Esophagus squamous epithelium (tissue), 5 donors: ENCODE measurements around the gene STIL. TPM values are rescaled to one million over a fixed set of nuclear protein-coding genes. Genes with fewer than 3 reads are reported as not detected.

ENCODE experiments used
- DNase-seq: peaks from one replicate; lab custom pipeline; 2025; lab: John Stamatoyannopoulos, UW
- H3K27ac ChIP-seq, 4 donors: fragments of 200-600 bp; sonication (generic); one replicate each; pipeline ENCODE4 v1.5.1; 2016 to 2019; ENCODE audit warnings: mild to moderate bottlenecking in 1 of 4
- H3K27me3 ChIP-seq, 4 donors: fragments of 200-600 bp; sonication (generic); 1 replicate in 3 of 4; 2 replicates in 1 of 4; pipeline versions ENCODE4 v1.5.1 to v1.6.0; 2017 to 2021; ENCODE audit warnings: antibody characterized with exemption in 1 of 4
- H3K36me3 ChIP-seq, 3 donors: fragments of 200-600 bp; sonication (generic); one replicate each; pipeline ENCODE4 v1.5.1; 2016 to 2019
- H3K4me1 ChIP-seq, 3 donors: fragments of 200-600 bp; sonication (generic); one replicate each; pipeline ENCODE4 v1.5.1; 2017 to 2019
- H3K4me3 ChIP-seq, 4 donors: fragments of 200-600 bp; sonication (generic); 1 replicate in 3 of 4; 2 replicates in 1 of 4; pipeline ENCODE4 v1.5.1; 2016 to 2019; ENCODE audit warnings: mild to moderate bottlenecking in 2 of 4, moderate library complexity in 1 of 4
- H3K9me3 ChIP-seq, 3 donors: fragments of 200-600 bp; sonication (generic); one replicate each; pipeline ENCODE4 v1.5.1; 2016 to 2019
- POLR2A ChIP-seq, 4 donors: fragments of 450-650 bp; IDR thresholded peaks; one replicate each; pipeline ENCODE4 v1.6.1; 2017; ENCODE audit warnings: antibody characterized with exemption in 4 of 4, mild to moderate bottlenecking in 4 of 4, moderate library complexity in 3 of 4
- WGBS, 2 donors: methylation state at CpG; one replicate each; pipeline ENCODE4 v1.1.5; 2018; 5-methylcytosine and 5-hydroxymethylcytosine counted together
- intact Hi-C: fragments of 100-400 bp; cut with DNase I; formaldehyde crosslinking; loops from one replicate; pipeline ENCODE4 v1.15.0; 2022
- total RNA-seq, 4 donors: library from RNA; depleted of rRNA; stranded (reverse); fragments of >200 nt; gene quantifications; one replicate each; pipeline ENCODE4 v1.1.0, GENCODE V29; 2016
- TF ChIP-seq, protein P1 (sequence below), 6 experiments: fragments of 450-650 bp in 4 of 6; fragments of 200-600 bp in 2 of 6; sonication (generic) in 2 of 6; IDR thresholded peaks; one replicate each; pipeline ENCODE4 v1.5.1; 2016 to 2019; ENCODE audit warnings: antibody characterized with exemption in 6 of 6, mild to moderate bottlenecking in 4 of 6, moderate library complexity in 4 of 6
- donor health status: DM: yes; HTN: yes; CAD: no.

The STIL gene
- total RNA-seq, 4 donors from 2014 or later: 4.2 to 15.1 (median 6.8) TPM

DNA sequence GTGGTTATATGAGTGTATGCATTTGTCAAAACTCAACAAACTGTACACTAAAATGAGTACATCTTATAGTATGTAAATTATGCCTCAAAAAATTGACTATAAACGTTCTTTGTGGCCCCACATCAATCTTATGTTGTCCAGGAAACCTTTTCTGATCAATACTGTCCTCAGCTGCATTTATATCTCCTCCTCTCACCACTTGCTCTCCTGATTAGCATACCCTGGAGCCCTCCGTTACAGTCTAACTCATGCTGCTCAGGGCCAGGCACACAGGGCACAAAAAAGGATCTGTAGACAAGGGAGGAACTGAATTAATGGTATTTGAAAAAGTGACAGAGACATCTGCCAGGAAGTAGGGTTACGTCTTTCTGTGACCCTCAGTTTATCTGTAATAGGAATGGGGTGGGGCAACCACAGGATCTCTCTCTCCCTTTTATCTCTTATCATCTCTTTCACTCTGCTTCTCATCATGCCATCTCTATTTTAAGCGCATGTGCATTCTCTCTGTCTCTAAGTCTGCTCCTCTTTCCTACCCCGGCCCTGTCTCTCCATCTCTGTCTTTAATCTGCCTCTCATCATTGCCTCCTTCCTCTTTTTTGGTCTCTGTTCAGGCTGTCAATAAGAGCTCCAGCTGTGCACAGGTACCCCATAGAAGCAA, 74.9 kb downstream of the STIL start:
- Histone ChIP-seq H3K36me3 (no peaks in the 10 kb centered on the region), H3K4me1 (peaks cover 0 to 19% (median 0%) of the 10 kb centered on the region in 3 donors), H3K9me3 (no peaks in the 10 kb centered on the region), H3K27ac (no peak overlapping the region), H3K4me3 (no peak overlapping the region), H3K27me3 (peaks cover 0 to 78% (median 0%) of the 10 kb centered on the region in 4 donors)
- WGBS, 2 donors: 56 to 66% methylated on average over 5 of the region's 5 CpGs
- intact Hi-C loops: no loop called here
- TF ChIP-seq, protein P1, sequence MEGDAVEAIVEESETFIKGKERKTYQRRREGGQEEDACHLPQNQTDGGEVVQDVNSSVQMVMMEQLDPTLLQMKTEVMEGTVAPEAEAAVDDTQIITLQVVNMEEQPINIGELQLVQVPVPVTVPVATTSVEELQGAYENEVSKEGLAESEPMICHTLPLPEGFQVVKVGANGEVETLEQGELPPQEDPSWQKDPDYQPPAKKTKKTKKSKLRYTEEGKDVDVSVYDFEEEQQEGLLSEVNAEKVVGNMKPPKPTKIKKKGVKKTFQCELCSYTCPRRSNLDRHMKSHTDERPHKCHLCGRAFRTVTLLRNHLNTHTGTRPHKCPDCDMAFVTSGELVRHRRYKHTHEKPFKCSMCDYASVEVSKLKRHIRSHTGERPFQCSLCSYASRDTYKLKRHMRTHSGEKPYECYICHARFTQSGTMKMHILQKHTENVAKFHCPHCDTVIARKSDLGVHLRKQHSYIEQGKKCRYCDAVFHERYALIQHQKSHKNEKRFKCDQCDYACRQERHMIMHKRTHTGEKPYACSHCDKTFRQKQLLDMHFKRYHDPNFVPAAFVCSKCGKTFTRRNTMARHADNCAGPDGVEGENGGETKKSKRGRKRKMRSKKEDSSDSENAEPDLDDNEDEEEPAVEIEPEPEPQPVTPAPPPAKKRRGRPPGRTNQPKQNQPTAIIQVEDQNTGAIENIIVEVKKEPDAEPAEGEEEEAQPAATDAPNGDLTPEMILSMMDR (IDR thresholded peaks at IDR 0.05): no peak
- no peak for DNase-seq

DNA sequence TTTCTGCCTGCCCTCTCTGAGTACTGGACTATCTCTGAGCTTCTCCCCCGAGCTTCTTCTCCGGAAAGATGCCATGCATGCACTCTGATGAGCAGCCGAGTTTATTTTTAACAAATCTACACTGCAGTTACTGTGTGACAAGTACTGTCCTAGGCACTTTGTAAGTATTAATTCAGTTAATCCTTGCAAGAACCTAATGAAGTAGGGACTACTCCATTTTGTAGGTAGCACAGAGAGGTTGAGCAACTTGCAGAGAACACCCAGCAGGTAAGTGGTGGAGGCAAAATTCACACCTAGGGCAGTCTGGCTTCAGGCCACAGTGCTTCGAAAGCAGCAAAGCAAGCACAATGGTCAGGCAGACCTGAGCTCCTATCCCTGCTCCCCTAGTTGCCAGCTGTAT, 78.1 kb downstream of the STIL start:
- Histone ChIP-seq H3K9me3 (no peaks in the 10 kb centered on the region), H3K4me3 (no peak overlapping the region), H3K4me1 (peaks cover 9 to 39% (median 16%) of the 10 kb centered on the region in 3 donors), H3K36me3 (no peaks in the 10 kb centered on the region), H3K27me3 (peaks cover 5 to 78% (median 22%) of the 10 kb centered on the region in 4 donors), H3K27ac (peak overlapping the region in 2 of 4 donors; percentile 43 to 44)
- WGBS, 2 donors: 66 to 78% methylated on average over 3 to 4 of the region's 4 CpGs
- TF ChIP-seq POLR2A (IDR thresholded peaks at IDR 0.05): no peak
- intact Hi-C loops: no loop called here
- no peak for DNase-seq

DNA sequence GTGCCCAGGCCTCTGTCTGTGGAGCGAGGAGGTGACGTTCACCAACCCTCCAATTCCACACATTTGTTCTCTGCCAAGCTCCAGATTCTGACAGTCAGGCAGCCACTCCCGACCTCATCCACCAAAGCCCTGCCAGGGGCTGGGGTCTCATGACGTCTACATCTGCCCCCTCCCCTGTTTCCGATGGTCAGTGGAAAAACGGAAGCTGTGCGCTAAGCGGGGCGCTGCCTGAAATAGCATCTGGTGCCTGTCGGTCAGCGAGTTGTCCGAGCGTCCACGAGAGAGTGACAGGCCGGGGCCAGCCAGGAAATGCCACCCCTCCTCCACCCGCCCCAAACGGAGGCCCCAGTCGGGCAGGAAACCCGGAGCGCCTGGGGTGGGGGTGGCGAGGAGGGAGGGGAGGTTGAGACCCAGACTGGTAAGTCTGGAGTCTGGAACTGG, 78.7 kb downstream of the STIL start:
- no peak for DNase-seq
- Histone ChIP-seq H3K4me1 (peaks cover 9 to 44% (median 16%) of the 10 kb centered on the region in 3 donors), H3K27me3 (peaks cover 11 to 78% (median 28%) of the 10 kb centered on the region in 4 donors), H3K27ac (peak overlapping the region in 2 of 4 donors; percentile 43 to 69), H3K4me3 (no peak overlapping the region), H3K9me3 (no peaks in the 10 kb centered on the region), H3K36me3 (no peaks in the 10 kb centered on the region)
- TF ChIP-seq, protein P1 (IDR thresholded peaks at IDR 0.05): no peak
- TF ChIP-seq POLR2A (IDR thresholded peaks at IDR 0.05): no peak
- intact Hi-C loops: no loop called here
- 32 to 42% methylated on average over 4 to 10 of the region's 21 CpGs for WGBS, 2 donors

DNA sequence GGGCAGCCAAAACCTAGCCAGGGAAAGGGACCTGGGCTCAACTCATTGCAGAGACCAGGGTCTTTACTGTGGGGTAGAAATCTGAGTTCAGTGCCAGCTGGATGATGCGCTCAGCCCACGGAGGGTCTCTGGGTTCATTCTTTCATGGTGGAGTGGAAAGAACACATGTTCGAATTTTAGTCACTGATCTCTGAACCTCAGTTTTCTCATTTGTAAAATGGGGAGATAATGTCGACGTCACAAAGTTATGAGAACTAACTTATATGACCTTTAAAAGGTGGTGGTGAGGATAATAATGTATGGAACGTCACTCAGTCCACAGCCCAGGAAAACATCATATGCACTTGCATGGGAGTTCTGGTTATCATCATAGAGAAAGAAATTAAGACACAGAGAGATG, 80.8 kb downstream of the STIL start:
- TF ChIP-seq POLR2A (IDR thresholded peaks at IDR 0.05): no peak
- TF ChIP-seq, protein P1 (IDR thresholded peaks at IDR 0.05): no peak
- peaks cover 9 to 55% (median 16%) of the 10 kb centered on the region in 3 donors for H3K4me1 ChIP-seq
- no peak overlapping the region for H3K4me3 ChIP-seq
- no peaks in the 10 kb centered on the region for H3K36me3 ChIP-seq
- H3K27ac ChIP-seq: no peak overlapping the region
- peaks cover 22 to 79% (median 47%) of the 10 kb centered on the region in 4 donors for H3K27me3 ChIP-seq
- 75 to 80% methylated on average over 6 of the region's 6 CpGs for WGBS, 2 donors
- intact Hi-C loops: no loop called here
- no peaks in the 10 kb centered on the region for H3K9me3 ChIP-seq
- no peak for DNase-seq

DNA sequence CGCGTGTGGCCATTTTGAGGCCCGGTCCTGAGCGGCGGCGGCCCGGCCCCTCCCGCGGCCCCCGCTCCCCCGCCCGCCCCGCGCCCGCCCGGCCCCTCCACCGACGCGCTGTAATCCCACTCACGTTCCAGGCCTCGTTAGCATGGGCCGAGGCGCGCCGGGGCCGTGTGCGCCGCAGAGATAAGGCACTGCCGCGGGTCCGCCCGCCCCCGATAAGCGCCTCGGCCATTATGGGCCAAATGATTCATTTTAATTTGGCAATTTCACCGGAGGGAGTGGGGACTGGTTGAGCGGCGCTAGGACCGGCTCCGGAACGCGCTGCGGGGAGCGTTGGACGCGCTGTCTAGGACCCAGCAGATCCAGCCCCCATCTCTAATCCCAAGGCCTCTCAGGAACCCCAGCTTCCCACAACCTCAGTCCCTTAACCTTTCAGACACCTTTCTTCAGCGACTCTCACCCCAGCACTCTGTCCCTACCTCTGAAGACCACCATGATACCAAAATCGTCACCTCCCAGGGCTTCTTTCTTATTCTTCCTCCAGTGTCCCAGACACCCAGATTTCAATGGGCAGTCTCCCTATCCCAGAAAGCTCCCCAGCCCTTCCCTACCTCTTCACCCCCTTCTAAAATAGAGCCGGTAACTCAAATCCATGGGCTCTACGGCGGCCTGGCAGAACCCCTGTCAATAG, 81.6 kb downstream of the STIL start, which contains the start of gene TAL1:
Gene TAL1 (minus strand): TSS at position 39 of the 688 bp plus-strand sequence. CDS start 6,337 bp downstream, outside the sequence.
- H3K4me3 ChIP-seq: peak within 1 kb of the TSS; percentile 18 to 64 (median 46)
- H3K9me3 ChIP-seq: no peaks in the 10 kb centered on the region
- peak within 1 kb of the TSS; percentile 54 to 85 (median 77) for H3K27ac ChIP-seq
- H3K27me3 ChIP-seq: peaks cover 22 to 87% (median 49%) of the 10 kb centered on the region in 4 donors
- peaks cover 9 to 56% (median 16%) of the 10 kb centered on the region in 3 donors for H3K4me1 ChIP-seq
- no peak for TF ChIP-seq POLR2A (IDR thresholded peaks at IDR 0.05)
- TF ChIP-seq, protein P1 (IDR thresholded peaks at IDR 0.05): no peak
- intact Hi-C loops: no loop called here
- 10 to 24% methylated on average over 19 to 28 of the region's 51 CpGs for WGBS, 2 donors
- H3K36me3 ChIP-seq: no peaks in the 10 kb centered on the region
- no peak for DNase-seq
